Esophagus muscularis mucosa (tissue), 3 donors: ENCODE data around the gene CD248.

ENCODE experiments used
- CTCF ChIP-seq, 3 experiments: fragments of 200-600 bp in 2 of 3; fragments of 450-650 bp in 1 of 3; sonication (generic) in 2 of 3; IDR thresholded peaks; one replicate each; pipeline ENCODE4 v1.5.1; 2017 to 2019; ENCODE audit warnings: antibody characterized with exemption in 3 of 3, mild to moderate bottlenecking in 2 of 3, moderate library complexity in 1 of 3
- EP300 ChIP-seq: sonication (generic); formaldehyde crosslinking; IDR thresholded peaks from one replicate; pipeline ENCODE4 v1.6.1; 2017; ENCODE audit warnings: antibody characterized with exemption

DNA sequence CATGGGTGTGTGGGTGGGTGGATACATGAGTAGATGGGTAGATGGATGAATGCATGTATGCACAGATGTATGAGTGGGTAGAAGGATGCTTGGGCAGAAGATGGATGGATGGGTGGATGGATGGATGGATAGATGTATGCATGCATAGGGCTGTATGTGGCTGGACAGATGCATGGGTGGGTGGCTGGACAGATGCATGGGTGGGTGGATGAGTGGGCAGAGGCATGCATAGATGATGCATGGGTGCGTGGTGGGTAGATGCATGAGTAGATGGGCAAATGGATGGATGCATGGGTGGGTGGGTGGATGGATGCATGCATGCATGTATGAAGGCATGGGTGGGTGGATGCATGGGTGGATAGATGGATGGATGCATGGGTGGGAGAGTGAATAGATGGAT lies 6.8 kb upstream of the CD248 start:
- TF ChIP-seq CTCF (IDR thresholded peaks at IDR 0.05) (no peak), EP300 (no peak)
